CD4-positive, alpha-beta T cell treated with Interleukin-6 for 4 hours (primary cell): ENCODE data around the gene PHACTR3.
"Not testable (repeated sequence)": the region's sequence is repeated elsewhere in the genome, so short reads cannot be mapped to it uniquely, and the experiment has no call there.

Experiments used
- DNase-seq: peaks from one replicate; pipeline ENCODE4 v3.0.0-alpha.2; 2020; ENCODE audit warnings: mixed read lengths

PHACTR3 gene

GRCh38 chr20:59835448-59836395 is 231.4 kb downstream of the PHACTR3 start:
- no peak for DNase-seq

- DNase-seq: no peak
These were observed 232.4 kb downstream of the PHACTR3 start for GRCh38 chr20:59836767-59837166.

- no peak for DNase-seq
These were observed 233.5 kb downstream of the PHACTR3 start for GRCh38 chr20:59837623-59838394.

- DNase-seq: no peak
These were observed 235.1 kb downstream of the PHACTR3 start for GRCh38 chr20:59839400-59839799.

- DNase-seq: no peak
These were observed 241.1 kb downstream of the PHACTR3 start for GRCh38 chr20:59845472-59845871.

GRCh38 chr20:59848182-59848581 is 243.8 kb downstream of the PHACTR3 start:
- DNase-seq: no peak

GRCh38 chr20:59850018-59850641 is 245.8 kb downstream of the PHACTR3 start:
- DNase-seq: no peak

- DNase-seq: not testable (repeated sequence)
These were observed 252.2 kb downstream of the PHACTR3 start for GRCh38 chr20:59856526-59856925.

- DNase-seq: not testable (repeated sequence)
These were observed 252.6 kb downstream of the PHACTR3 start for GRCh38 chr20:59856941-59857340.

GRCh38 chr20:59857966-59858365 is 253.6 kb downstream of the PHACTR3 start:
- DNase-seq: no peak

- DNase-seq: no peak
These were observed 254.1 kb downstream of the PHACTR3 start for GRCh38 chr20:59858425-59858824.

GRCh38 chr20:59861401-59861800 is 257.1 kb downstream of the PHACTR3 start:
- no peak for DNase-seq

- DNase-seq: no peak
These were observed 258.7 kb downstream of the PHACTR3 start for GRCh38 chr20:59863058-59863457.

GRCh38 chr20:59864726-59865125 is 260.4 kb downstream of the PHACTR3 start:
- no peak for DNase-seq

GRCh38 chr20:59866338-59866737 is 262.0 kb downstream of the PHACTR3 start:
- no peak for DNase-seq

GRCh38 chr20:59871096-59871495 is 266.8 kb downstream of the PHACTR3 start:
- no peak for DNase-seq

GRCh38 chr20:59873409-59873808 is 269.1 kb downstream of the PHACTR3 start:
- DNase-seq: no peak

GRCh38 chr20:59880198-59880597 is 275.9 kb downstream of the PHACTR3 start:
- DNase-seq: no peak

- DNase-seq: no peak
These were observed 280.2 kb downstream of the PHACTR3 start for GRCh38 chr20:59884494-59884893.

- DNase-seq: no peak
These were observed 283.7 kb downstream of the PHACTR3 start for GRCh38 chr20:59888050-59888449.

GRCh38 chr20:59890035-59890434 is 285.7 kb downstream of the PHACTR3 start:
- not testable (repeated sequence) for DNase-seq

GRCh38 chr20:59891581-59891980 is 287.2 kb downstream of the PHACTR3 start:
- no peak for DNase-seq

- no peak for DNase-seq
These were observed 291.6 kb downstream of the PHACTR3 start for GRCh38 chr20:59895908-59896307.
